Cardiac fibroblast (primary cell): ENCODE results near the gene TTR.

ENCODE experiments used
- DNase-seq, 2 donors: peaks; one replicate each; pipeline versions ENCODE4 v3.0.0 to v3.0.0-alpha.2; 2010; ENCODE audit warnings: low read depth in 2 of 2
- H3K4me3 ChIP-seq, 2 donors: replicated peaks in 1 of 2; 1 replicate in 1 of 2; 2 replicates in 1 of 2; pipeline ENCODE4 v1.5.1; 2011; ENCODE audit warnings: low read depth in 2 of 2, low read length in 2 of 2, mild to moderate bottlenecking in 2 of 2, moderate library complexity in 1 of 2
- CTCF ChIP-seq: IDR thresholded peaks from one replicate; pipeline ENCODE4 v1.5.1; 2011; ENCODE audit warnings: low read depth, mild to moderate bottlenecking, low read length, inconsistent platforms

The TTR gene

GRCh38 chr18:31591628-31592027 is at the start of gene TTR:
Gene TTR, plus strand, starts transcription at chr18:31591877. Its CDS starts 26 bp downstream, at chr18:31591903.
- DNase-seq: no peak
- no peak within 1 kb of the TSS for H3K4me3 ChIP-seq
- TF ChIP-seq CTCF: no peak

DNA sequence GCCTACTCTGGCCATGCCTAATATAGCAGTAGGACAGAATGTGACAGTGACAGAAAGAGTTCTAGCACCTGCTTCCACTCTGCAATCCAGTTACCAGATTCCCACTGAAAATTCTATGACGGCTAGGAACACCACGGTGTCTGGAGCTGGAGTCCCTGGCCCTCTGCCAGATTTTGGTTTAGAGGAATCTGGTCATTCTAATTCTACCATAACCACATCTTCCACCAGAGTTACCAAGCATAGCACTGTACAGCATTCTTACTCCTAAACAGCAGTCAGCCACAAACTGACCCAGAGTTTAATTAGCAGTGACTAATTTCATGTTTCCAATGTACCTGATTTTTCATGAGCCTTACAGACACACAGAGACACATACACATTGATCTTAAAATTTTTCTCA is 45.2 kb upstream of the TTR start:
- no peak overlapping the region for H3K4me3 ChIP-seq
- TF ChIP-seq CTCF: no peak
- no peak for DNase-seq

DNA sequence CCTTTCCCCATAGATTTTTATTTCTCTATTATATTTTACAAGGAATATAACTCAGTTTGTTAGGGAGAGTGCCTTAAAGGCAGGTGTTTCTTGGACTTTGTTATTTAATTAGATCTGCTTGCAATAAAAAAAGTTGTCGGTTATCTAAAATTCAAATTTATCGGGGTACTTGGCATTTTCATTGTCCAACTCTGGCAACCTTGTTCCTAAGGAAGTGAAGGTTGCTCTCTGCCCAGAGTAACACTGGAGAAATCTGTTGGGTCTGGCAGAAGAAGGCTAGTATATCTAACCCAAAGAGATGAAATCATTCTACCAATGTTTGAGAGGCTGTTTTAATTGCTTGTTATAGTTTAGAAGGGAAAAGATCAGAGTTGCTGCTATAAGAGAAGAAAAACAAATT is 42.8 kb upstream of the TTR start:
- no peak overlapping the region for H3K4me3 ChIP-seq
- no peak for DNase-seq
- no peak for TF ChIP-seq CTCF

- no peak for DNase-seq
Measured at GRCh38 chr18:31549416-31549815, 42.3 kb upstream of the TTR start.

GRCh38 chr18:31551883-31552282 is 39.8 kb upstream of the TTR start:
- DNase-seq: no peak
- no peak for TF ChIP-seq CTCF
- H3K4me3 ChIP-seq: no peak overlapping the region

More at GRCh38 chr18:31549416-31549815, 42.3 kb upstream of the TTR start:
- no peak for TF ChIP-seq CTCF
- H3K4me3 ChIP-seq: no peak overlapping the region

DNA sequence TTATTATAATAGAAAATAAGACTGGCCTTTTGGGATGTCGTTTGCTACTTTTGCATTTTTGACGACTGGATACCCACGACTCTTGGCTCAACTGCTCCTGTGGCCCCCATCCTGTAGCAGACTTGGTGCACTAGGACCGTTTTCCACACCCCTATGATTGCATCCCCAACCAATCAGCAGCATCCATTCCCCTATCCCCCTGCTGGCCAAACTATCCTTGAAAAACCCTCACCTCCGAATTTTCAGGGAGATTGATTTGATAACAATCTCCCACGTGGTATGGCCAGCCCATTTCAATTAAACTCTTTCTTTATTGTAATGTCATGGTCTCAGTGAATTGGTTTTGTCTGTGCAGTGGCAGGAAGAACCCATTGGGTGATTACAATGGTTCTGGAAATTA is 37.9 kb upstream of the TTR start:
- no peak for DNase-seq
- peak; percentile 14 for TF ChIP-seq CTCF
- no peak overlapping the region for H3K4me3 ChIP-seq

DNA sequence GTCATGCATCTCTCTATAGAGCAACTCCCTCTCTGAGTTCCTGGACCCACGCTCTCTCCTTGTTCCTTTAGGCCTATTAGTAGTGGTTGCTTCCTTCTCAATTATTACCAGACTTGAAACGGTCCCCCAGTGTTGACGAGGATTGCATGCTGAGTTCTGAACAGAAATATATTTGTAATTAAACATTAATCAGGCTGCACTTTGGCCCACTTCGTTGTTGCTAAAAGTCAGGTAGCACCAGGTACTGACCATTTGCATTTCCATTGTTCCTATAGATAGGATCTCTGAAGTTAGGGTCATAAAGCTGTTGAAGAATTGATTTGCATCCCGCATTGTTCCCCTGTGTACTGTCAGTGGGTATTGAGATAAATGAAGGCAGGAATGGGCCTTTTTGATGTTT is 36.9 kb upstream of the TTR start:
- no peak overlapping the region for H3K4me3 ChIP-seq
- no peak for DNase-seq
- TF ChIP-seq CTCF: no peak
